Dermis lymphatic vessel endothelial cell (primary cell): ENCODE results near the gene DEFB113. TPM values are rescaled to one million over a fixed set of nuclear protein-coding genes. Genes with fewer than 3 reads are reported as not detected.

Experiments
- total RNA-seq: library from RNA; depleted of rRNA; stranded (reverse); fragments of >200 nt; gene quantifications from 2 replicates; pipeline ENCODE4 v1.2.1, GENCODE V29; 2014

Gene DEFB113
- total RNA-seq = not detected in 2 replicates

GRCh38 chr6:49969605-49970004 lies at the start of gene DEFB113:
DEFB113 (minus strand) TSS chr6:49969625; CDS start chr6:49969625, 0 bp downstream.

GRCh38 chr6:49964064-49964463 lies 5.4 kb downstream of the DEFB113 start, which contains the start of gene DEFB114:
DEFB114 (minus strand) TSS chr6:49964164; CDS start chr6:49964105, 59 bp downstream.

Other genes starting within 250 kb of the DEFB113 start
- gene CRISP3, start 225.2 kb downstream of the DEFB113 start, total RNA-seq = not detected in 2 replicates
- not detected in 2 replicates for gene PGK2, start 182.3 kb downstream of the DEFB113 start, total RNA-seq
- gene CRISP1, start 103.1 kb downstream of the DEFB113 start, total RNA-seq = not detected in 2 replicates
- gene DEFB114, start 5.5 kb downstream of the DEFB113 start, total RNA-seq = not detected in 2 replicates
- gene DEFB110, start 52.4 kb upstream of the DEFB113 start, total RNA-seq = not detected in 2 replicates
- not detected in 2 replicates for gene DEFB112, start 80.3 kb upstream of the DEFB113 start, total RNA-seq